ENCODE results near the gene RBX1.
"Not testable (repeated sequence)": the region's sequence is repeated elsewhere in the genome, so short reads cannot be mapped to it uniquely, and the experiment has no call there.

Gene RBX1

GRCh38 chr22:40973144-40973543, 22.0 kb downstream of the RBX1 start:
- DNase-seq: no peak

- no peak for DNase-seq
Measured at GRCh38 chr22:40975366-40975765, 24.2 kb downstream of the RBX1 start.

GRCh38 chr22:40976866-40977700, 25.9 kb downstream of the RBX1 start:
- no peak for DNase-seq

GRCh38 chr22:40979198-40979597, 28.0 kb downstream of the RBX1 start:
- no peak for DNase-seq

- no peak for DNase-seq
Measured at GRCh38 chr22:40979871-40980270, 28.7 kb downstream of the RBX1 start.

GRCh38 chr22:40982482-40983385, 31.6 kb downstream of the RBX1 start:
- DNase-seq: no peak

- no peak for DNase-seq
Measured at GRCh38 chr22:40991298-40991697, 40.1 kb downstream of the RBX1 start.

- DNase-seq: no peak
Measured at GRCh38 chr22:40995821-40996220, 44.6 kb downstream of the RBX1 start.

- no peak for DNase-seq
Measured at GRCh38 chr22:40997520-40997919, 46.3 kb downstream of the RBX1 start.

GRCh38 chr22:41000040-41000565, 48.9 kb downstream of the RBX1 start:
- DNase-seq: no peak

GRCh38 chr22:41000941-41001721, 50.0 kb downstream of the RBX1 start:
- DNase-seq: no peak

GRCh38 chr22:41001722-41002122, 50.5 kb downstream of the RBX1 start:
- no peak for DNase-seq

GRCh38 chr22:41002386-41002785, 51.2 kb downstream of the RBX1 start:
- DNase-seq: not testable (repeated sequence)

- no peak for DNase-seq
Measured at GRCh38 chr22:41003066-41003465, 51.9 kb downstream of the RBX1 start.

- DNase-seq: no peak
Measured at GRCh38 chr22:41003976-41004375, 52.8 kb downstream of the RBX1 start.

GRCh38 chr22:41009222-41009948, 58.2 kb downstream of the RBX1 start:
- DNase-seq: no peak

GRCh38 chr22:41015003-41015402, 63.8 kb downstream of the RBX1 start:
- no peak for DNase-seq

GRCh38 chr22:41021061-41021612, 70.0 kb downstream of the RBX1 start:
- no peak for DNase-seq

- peak; percentile 54 for DNase-seq
Measured at GRCh38 chr22:41021613-41022454, 70.7 kb downstream of the RBX1 start.

- peak; percentile 85 for DNase-seq
Measured at GRCh38 chr22:41022470-41023298, 71.5 kb downstream of the RBX1 start.

Measured in stimulated activated CD4-positive, alpha-beta T cell treated with anti-CD3 and anti-CD28 coated beads, Interleukin-4, amount 100 ng/mL, for 1 hour (primary cell).